HG03175 (cell line): ENCODE data around the gene TMEM51.
A peak's percentile ranks its signal among the peaks of the same experiment; 100 is the strongest.

Source experiments
- ATAC-seq: cut with Tn5 transposase; IDR thresholded peaks from one replicate; pipeline ENCODE4 v1.9.1; 2021; ENCODE audit warnings: mild to moderate bottlenecking, moderate library complexity; ENCODE audit not compliant: unreplicated experiment

Gene TMEM51

GRCh38 chr1:15238789-15239188, 85.2 kb downstream of the TMEM51 start:
- ATAC-seq: no peak

- ATAC-seq: no peak
These were observed 89.2 kb downstream of the TMEM51 start for GRCh38 chr1:15242766-15243165.

GRCh38 chr1:15243275-15244043, 89.9 kb downstream of the TMEM51 start:
- ATAC-seq: no peak

- ATAC-seq: no peak
These were observed 91.3 kb downstream of the TMEM51 start for GRCh38 chr1:15244813-15245212.

GRCh38 chr1:15245593-15246360, 92.2 kb downstream of the TMEM51 start:
- ATAC-seq: no peak

GRCh38 chr1:15246960-15247614, 93.5 kb downstream of the TMEM51 start, which contains the start of gene FHAD1:
FHAD1 (plus strand) TSS chr1:15247223; CDS start chr1:15251785, 4,562 bp downstream.
- peak; percentile 61 for ATAC-seq

- no peak for ATAC-seq
These were observed 94.7 kb downstream of the TMEM51 start for GRCh38 chr1:15248216-15248615.

GRCh38 chr1:15249081-15249480, 95.5 kb downstream of the TMEM51 start:
- ATAC-seq: peak; percentile 44

GRCh38 chr1:15251857-15252835, 98.6 kb downstream of the TMEM51 start:
- ATAC-seq: no peak

GRCh38 chr1:15254559-15254958, 101.0 kb downstream of the TMEM51 start:
- ATAC-seq: no peak

- ATAC-seq: no peak
These were observed 102.1 kb downstream of the TMEM51 start for GRCh38 chr1:15255582-15256149.

- ATAC-seq: no peak
These were observed 103.0 kb downstream of the TMEM51 start for GRCh38 chr1:15256584-15256983.

- ATAC-seq: no peak
These were observed 103.8 kb downstream of the TMEM51 start for GRCh38 chr1:15257309-15257708.

- ATAC-seq: no peak
These were observed 105.5 kb downstream of the TMEM51 start for GRCh38 chr1:15258833-15259621.

- ATAC-seq: no peak
These were observed 106.1 kb downstream of the TMEM51 start for GRCh38 chr1:15259622-15260007.

GRCh38 chr1:15260418-15261154, 107.0 kb downstream of the TMEM51 start:
- ATAC-seq: no peak

GRCh38 chr1:15261155-15262002, 107.8 kb downstream of the TMEM51 start:
- no peak for ATAC-seq

- no peak for ATAC-seq
These were observed 108.4 kb downstream of the TMEM51 start for GRCh38 chr1:15262003-15262377.
